IMR-90 (cell line): ENCODE results near the gene NOD1. TPM values are rescaled to one million over a fixed set of nuclear protein-coding genes. Genes with fewer than 3 reads are reported as not detected.

Experiments used
- ATAC-seq: fragments of 200-7000 bp; cut with Tn5 transposase; 2 replicates; pipeline ENCODE4 v1.9.1; 2020; ENCODE audit warnings: low read depth, mild to moderate bottlenecking, moderate library complexity
- BruUV-seq: library from RNA; stranded (reverse); fragments of 400-500 nt; replicated peaks from 2 replicates; lab custom pipeline; 2021; lab: Mats Ljungman, UMichigan
- CTCF ChIA-PET: fragments of 300-600 bp; formaldehyde crosslinking; extraction: SDS; loops from one replicate; lab custom pipeline; 2021; ENCODE audit warnings: antibody characterized with exemption; lab: Yijun Ruan, JAX
- POLR2A ChIA-PET: fragments of 300-600 bp; sonication (Branson Sonifier 250); formaldehyde crosslinking; loops from one replicate; lab custom pipeline; 2022; ENCODE audit warnings: antibody characterized with exemption; ENCODE audit not compliant: unreplicated experiment; lab: Charles Lee
- DNase-seq: peaks from one replicate; pipeline ENCODE4 v3.0.0; 2013
- H2AFZ ChIP-seq: replicated peaks from 2 replicates; pipeline ENCODE3; 2013; ENCODE audit warnings: low read length, mild to moderate bottlenecking; ENCODE audit not compliant: poor library complexity
- H2AK5ac ChIP-seq: 2 replicates; pipeline ENCODE4 v1.6.1; 2013; ENCODE audit warnings: low read depth, low read length, inconsistent platforms
- H2AK9ac ChIP-seq: replicated peaks from 2 replicates; pipeline ENCODE3; 2013; ENCODE audit warnings: mild to moderate bottlenecking, low read depth, low read length, moderate library complexity; ENCODE audit not compliant: poor library complexity
- H2BK120ac ChIP-seq: 2 replicates; pipeline ENCODE4 v1.6.1; 2013; ENCODE audit warnings: low read depth, low read length, inconsistent platforms
- H2BK15ac ChIP-seq: 3 replicates; pipeline ENCODE4 v1.6.1; 2013; ENCODE audit warnings: low read depth, low read length, inconsistent platforms
- H2BK20ac ChIP-seq: 2 replicates; pipeline ENCODE4 v1.6.1; 2013; ENCODE audit warnings: low read depth, mild to moderate bottlenecking, inconsistent platforms, low read length, moderate library complexity
- H2BK5ac ChIP-seq: 2 replicates; pipeline ENCODE4 v1.6.1; 2013; ENCODE audit warnings: mild to moderate bottlenecking, low read depth, low read length, inconsistent platforms; ENCODE audit not compliant: poor library complexity, severe bottlenecking
- H3K14ac ChIP-seq: replicated peaks from 2 replicates; pipeline ENCODE4 v1.6.1; 2013; ENCODE audit warnings: low read depth, low read length, inconsistent platforms
- H3K18ac ChIP-seq: 2 replicates; pipeline ENCODE4 v1.6.1; 2013; ENCODE audit warnings: low read depth, low read length, control low read depth
- H3K23ac ChIP-seq: 2 replicates; pipeline ENCODE4 v1.6.1; 2013; ENCODE audit warnings: low read depth, low read length, inconsistent platforms
- H3K27ac ChIP-seq: 2 replicates; pipeline ENCODE4 v1.5.1; 2013; ENCODE audit warnings: mild to moderate bottlenecking, control low read depth, low read length; ENCODE audit not compliant: insufficient read depth
- H3K27me3 ChIP-seq: 2 replicates; pipeline ENCODE4 v1.6.1; 2013; ENCODE audit warnings: low read length; ENCODE audit not compliant: control insufficient read depth, insufficient read depth
- H3K36me3 ChIP-seq: 2 replicates; pipeline ENCODE4 v1.6.1; 2013; ENCODE audit warnings: low read length, mixed read lengths; ENCODE audit not compliant: control insufficient read depth, insufficient read depth
- H3K4ac ChIP-seq: 2 replicates; pipeline ENCODE4 v1.6.1; 2013; ENCODE audit warnings: low read depth, low read length, inconsistent platforms
- H3K4me1 ChIP-seq: 2 replicates; pipeline ENCODE4 v1.6.1; 2013; ENCODE audit warnings: low read length, mixed read lengths; ENCODE audit not compliant: control insufficient read depth, insufficient read depth
- H3K4me2 ChIP-seq: 2 replicates; pipeline ENCODE4 v1.6.1; 2013; ENCODE audit warnings: low read depth, mild to moderate bottlenecking, control low read depth, low read length, moderate library complexity
- H3K4me3 ChIP-seq: 2 replicates; pipeline ENCODE4 v1.5.1; 2013; ENCODE audit warnings: low read depth, mild to moderate bottlenecking, control low read depth, low read length, moderate library complexity; ENCODE audit not compliant: insufficient read depth
- H3K56ac ChIP-seq: 2 replicates; pipeline ENCODE4 v1.6.1; 2013; ENCODE audit warnings: low read length, inconsistent platforms; ENCODE audit not compliant: insufficient read depth; ENCODE audit errors: extremely low read depth
- H3K79me1 ChIP-seq, 2 experiments: 2 replicates each; pipeline ENCODE4 v1.6.1; 2013; ENCODE audit warnings: low read length in 2 of 2, inconsistent platforms in 1 of 2, low read depth in 1 of 2
- H3K9ac ChIP-seq: 2 replicates; pipeline ENCODE4 v1.6.1; 2013; ENCODE audit warnings: low read depth, low read length, control low read depth
- H3K9me1 ChIP-seq: 2 replicates; pipeline ENCODE4 v1.6.1; 2013; ENCODE audit warnings: low read length, inconsistent platforms; ENCODE audit not compliant: insufficient read depth
- H3K9me3 ChIP-seq: 2 replicates; pipeline ENCODE4 v1.6.1; 2013; ENCODE audit warnings: low read length; ENCODE audit not compliant: control insufficient read depth, insufficient read depth
- H4K20me1 ChIP-seq: 2 replicates; pipeline ENCODE4 v1.6.1; 2013; ENCODE audit warnings: low read length, inconsistent platforms; ENCODE audit not compliant: insufficient read depth
- H4K5ac ChIP-seq: 2 replicates; pipeline ENCODE4 v1.6.1; 2013; ENCODE audit warnings: mild to moderate bottlenecking, low read depth, low read length, control low read depth
- H4K8ac ChIP-seq, 2 experiments: 2 replicates each; pipeline ENCODE4 v1.6.1; 2013; ENCODE audit warnings: low read depth in 2 of 2, low read length in 2 of 2, control low read depth in 1 of 2, inconsistent platforms in 1 of 2
- H4K91ac ChIP-seq: 2 replicates; pipeline ENCODE4 v1.6.1; 2013; ENCODE audit warnings: low read depth, low read length, inconsistent platforms; ENCODE audit not compliant: insufficient read depth
- BHLHE40 ChIP-seq: fragments of 150-350 bp; IDR thresholded peaks from 2 replicates; pipeline ENCODE4 v1.6.1; 2016; ENCODE audit warnings: mild to moderate bottlenecking, low read depth, low read length
- CEBPB ChIP-seq: IDR thresholded peaks from 2 replicates; pipeline ENCODE4 v1.6.1; 2012; ENCODE audit warnings: low read depth, low read length, improper control_type of control experiment
- CTCF ChIP-seq: conservative IDR thresholded peaks from 2 replicates; pipeline ENCODE4 v1.5.1; 2012; ENCODE audit warnings: mild to moderate bottlenecking, low read depth, low read length, improper control_type of control experiment
- FOS ChIP-seq: fragments of 150-350 bp; IDR thresholded peaks from 2 replicates; pipeline ENCODE4 v1.6.1; 2016; ENCODE audit warnings: low read depth, low read length
- MAFK ChIP-seq: IDR thresholded peaks from 2 replicates; pipeline ENCODE4 v1.6.1; 2012; ENCODE audit warnings: low read depth, low read length, improper control_type of control experiment
- MAZ ChIP-seq: IDR thresholded peaks from 2 replicates; pipeline ENCODE4 v1.6.1; 2012; ENCODE audit warnings: low read depth, mild to moderate bottlenecking, low read length, improper control_type of control experiment, moderate library complexity, borderline replicate concordance
- MXI1 ChIP-seq: IDR thresholded peaks from 2 replicates; pipeline ENCODE4 v1.6.1; 2012; ENCODE audit warnings: low read depth, mild to moderate bottlenecking, low read length, moderate library complexity, borderline replicate concordance
- NFE2L2 ChIP-seq: fragments of 150-350 bp; IDR thresholded peaks from 2 replicates; pipeline ENCODE4 v1.6.1; 2016; ENCODE audit warnings: low read depth, mild to moderate bottlenecking, low read length
- RAD21 ChIP-seq: IDR thresholded peaks from 2 replicates; pipeline ENCODE4 v1.6.1; 2012; ENCODE audit warnings: low read length, improper control_type of control experiment
- RCOR1 ChIP-seq: IDR thresholded peaks from 2 replicates; pipeline ENCODE4 v1.6.1; 2012; ENCODE audit warnings: mild to moderate bottlenecking, low read length, improper control_type of control experiment; ENCODE audit not compliant: insufficient replicate concordance
- SMC3 ChIP-seq: fragments of 150-350 bp; IDR thresholded peaks from 2 replicates; pipeline ENCODE4 v1.6.1; 2016; ENCODE audit warnings: low read depth, mild to moderate bottlenecking, antibody characterized with exemption, low read length, moderate library complexity
- WGBS, 2 experiments: methylation state at CpG; one replicate each; pipeline versions ENCODE4 v1.1.5 to v1.1.7; 2013; ENCODE audit warnings: missing lambda C conversion rate in 2 of 2; ENCODE audit not compliant: insufficient read length in 1 of 2; ENCODE audit errors: extremely low coverage in 2 of 2; 5-methylcytosine and 5-hydroxymethylcytosine counted together
- dilution Hi-C: fragments of 300-500 bp; cut with HindIII; formaldehyde crosslinking; loops from one replicate; pipeline ENCODE4 v1.14.3; 2018; ENCODE audit warnings: low sequenced_read_pairs; ENCODE audit not compliant: unreplicated experiment
- in situ Hi-C: fragments of 300-500 bp; cut with MboI; formaldehyde crosslinking; loops from 3 replicates; pipeline ENCODE4 v1.14.3; 2019; ENCODE audit warnings: low sequenced_read_pairs, inconsistent platforms, mixed read lengths
- intact Hi-C: fragments of 100-400 bp; cut with micrococcal nuclease; formaldehyde crosslinking; loops from 2 replicates; pipeline ENCODE4 v1.10.0; 2022
- polyA plus RNA-seq, 3 experiments: library from polyadenylated mRNA; depleted of rRNA; stranded (reverse); fragments of >200 nt; gene quantifications; 2 replicates each; pipeline ENCODE4 v1.2.3, GENCODE V29; 2012; ENCODE audit warnings: low replicate concordance in 1 of 3
- total RNA-seq: library from RNA; depleted of rRNA; stranded (reverse); fragments of >200 nt; gene quantifications from 2 replicates; pipeline ENCODE4 v1.2.3, GENCODE V29; 2012

The NOD1 gene
- total and polyA plus RNA-seq, 2 of the 4 experiments (the other 2 are of a cell fraction), result 1.8 to 3.0 TPM

DNA sequence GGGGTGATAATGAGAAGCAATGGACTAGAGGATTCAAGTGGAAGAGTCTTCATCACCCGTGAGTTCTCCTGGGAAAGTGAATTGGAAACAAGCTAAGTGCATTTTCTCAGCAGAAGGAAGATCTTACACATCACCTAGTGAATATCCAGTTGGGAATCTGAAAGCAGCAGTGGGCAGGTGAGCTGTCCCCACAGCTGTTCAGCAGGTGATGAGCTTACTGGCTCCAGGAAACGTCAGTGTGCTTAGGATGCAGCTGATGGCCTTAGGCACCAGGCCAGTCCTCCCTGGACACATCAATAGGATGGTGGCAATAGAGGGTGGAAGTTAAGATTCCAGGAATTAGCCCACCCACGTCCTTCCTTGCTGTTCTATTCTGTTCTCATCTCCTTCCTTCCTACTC is 66.7 kb downstream of the NOD1 start:
- no peak overlapping the region for H2BK5ac ChIP-seq
- in situ Hi-C loops, result loop anchor here (5.0 kb wide), 2 partner anchors 135 to 245 kb away; no protein-coding TSS in a partner anchor
- no peak overlapping the region for H3K27ac ChIP-seq
- no peak overlapping the region for H3K18ac ChIP-seq
- no TSS peak for BruUV-seq
- no peak overlapping the region for H2AK9ac ChIP-seq
- H3K27me3 ChIP-seq, result peaks cover 2% of the 10 kb centered on the region; the same call in 1 of the 2 replicates
- POLR2A ChIA-PET, result no interaction called here
- H2BK120ac ChIP-seq, result no peak overlapping the region
- CTCF ChIA-PET, result interaction anchor here (1.6 kb wide), 1 partner anchor 134 kb away, joined by 7 read pairs; no protein-coding TSS in a partner anchor
- no peaks in the 10 kb centered on the region for H3K4me1 ChIP-seq
- no peak overlapping the region for H2AFZ ChIP-seq
- no peak for TF ChIP-seq NFE2L2
- TF ChIP-seq SMC3, result no peak
- no peak for TF ChIP-seq RAD21
- no peak for TF ChIP-seq MXI1
- no peak for TF ChIP-seq MAFK
- TF ChIP-seq CEBPB, result no peak
- no peak for TF ChIP-seq FOS
- TF ChIP-seq RCOR1, result no peak
- TF ChIP-seq BHLHE40, result no peak
- no peak for TF ChIP-seq MAZ
- no peak for TF ChIP-seq CTCF
- ATAC-seq (no peak), DNase-seq (no peak)
- no peaks in the 10 kb centered on the region for H3K79me1 ChIP-seq
- intact Hi-C loops, result loop anchor here (2.0 kb wide), 4 partner anchors 127 to 663 kb away; partner anchors contain the start of gene ZNRF2
- no peak overlapping the region for H3K4me3 ChIP-seq
- no peak overlapping the region for H2BK15ac ChIP-seq
- no CpG with 5 or more reads among the region's 3 CpGs for WGBS, 2 experiments
- no peaks in the 10 kb centered on the region for H3K36me3 ChIP-seq
- H2AK5ac ChIP-seq, result no peak overlapping the region
- no peak overlapping the region for H3K23ac ChIP-seq
- no peak overlapping the region for H3K4ac ChIP-seq
- H4K8ac ChIP-seq, result no peak overlapping the region
- no peak overlapping the region for H4K5ac ChIP-seq
- dilution Hi-C loops, result no loop called here
- no peak overlapping the region for H2BK20ac ChIP-seq
- H3K4me2 ChIP-seq, result no peak overlapping the region
- no peak overlapping the region for H4K91ac ChIP-seq
- no peaks in the 10 kb centered on the region for H3K9me1 ChIP-seq
- no peak overlapping the region for H3K56ac ChIP-seq
- H4K20me1 ChIP-seq, result no peaks in the 10 kb centered on the region
- H3K9me3 ChIP-seq, result no peaks in the 10 kb centered on the region
- no peak overlapping the region for H3K9ac ChIP-seq
- no peak overlapping the region for H3K14ac ChIP-seq
